Kidney (tissue), 14 donors: ENCODE measurements around the gene SLC25A43. TPM values are rescaled to one million over a fixed set of nuclear protein-coding genes. Genes with fewer than 3 reads are reported as not detected.
A peak's percentile ranks its signal among the peaks of the same experiment; 100 is the strongest.

Source experiments
- DNase-seq, 5 donors: peaks; one replicate each; pipeline ENCODE4 v3.0.0-alpha.2; 2013 to 2020
- FAIRE-seq: peaks from 2 replicates; lab custom pipeline; 2012; peaks lifted over from hg19 to GRCh38; lab: Jason Lieb, UNC
- H3K27ac ChIP-seq, 2 donors: one replicate each; pipeline ENCODE4 v1.7.0; 2013; ENCODE audit warnings: low read depth in 2 of 2, low read length in 2 of 2, inconsistent platforms in 1 of 2
- H3K27me3 ChIP-seq: one replicate; pipeline ENCODE4 v1.7.1; 2013; ENCODE audit warnings: low read length, inconsistent platforms; ENCODE audit not compliant: control insufficient read depth, insufficient read depth
- H3K36me3 ChIP-seq, 3 donors: one replicate each; pipeline versions ENCODE4 v1.7.0 to v1.7.1; 2013; ENCODE audit warnings: low read length in 3 of 3, control low read depth in 1 of 3, inconsistent platforms in 1 of 3; ENCODE audit not compliant: insufficient read depth in 3 of 3, control insufficient read depth in 2 of 3
- H3K4me1 ChIP-seq, 3 donors: one replicate each; pipeline versions ENCODE4 v1.7.0 to v1.7.1; 2013; ENCODE audit warnings: low read length in 3 of 3, inconsistent platforms in 1 of 3, low read depth in 1 of 3; ENCODE audit not compliant: control insufficient read depth in 2 of 3, insufficient read depth in 2 of 3
- H3K4me3 ChIP-seq, 3 donors: one replicate each; pipeline versions ENCODE4 v1.7.0 to v1.8.1; 2013; ENCODE audit warnings: low read length in 3 of 3, control low read depth in 1 of 3, inconsistent platforms in 1 of 3
- H3K9ac ChIP-seq, 3 donors: one replicate each; pipeline versions ENCODE4 v1.7.0 to v1.7.1; 2013; ENCODE audit warnings: low read length in 3 of 3, control low read depth in 1 of 3, inconsistent platforms in 1 of 3
- H3K9me3 ChIP-seq, 3 donors: one replicate each; pipeline versions ENCODE4 v1.7.0 to v1.7.1; 2013; ENCODE audit warnings: low read length in 3 of 3, control low read depth in 1 of 3, inconsistent platforms in 1 of 3; ENCODE audit not compliant: control insufficient read depth in 2 of 3, insufficient read depth in 1 of 3
- intact Hi-C: fragments of 100-400 bp; cut with DNase I; formaldehyde crosslinking; loops from one replicate; pipeline ENCODE4 v1.11.1; 2022
- polyA plus RNA-seq: library from polyadenylated mRNA; stranded (reverse); fragments of 350-450 nt; fragmentation: Illumina TruSeq; extraction: RNeasy Lipid Tissue Mini Kit (QIAGEN cat#74804); gene quantifications from one replicate; pipeline ENCODE4 v1.2.3, GENCODE V29; 2014; ENCODE audit warnings: low read depth, low replicate concordance; ENCODE audit not compliant: insufficient read depth
- total RNA-seq: library from RNA; stranded (reverse); fragmentation: NEBNext Ultra II Directional; extraction: Animal tissue kit (Norgen Biotek cat#: 25700); gene quantifications from one replicate; pipeline ENCODE4 v1.2.1, GENCODE V29; 2021
- TF ChIP-seq, protein P1 (sequence below): IDR thresholded peaks from 3 replicates; pipeline ENCODE4 v1.5.1; 2012; ENCODE audit warnings: mild to moderate bottlenecking, moderate library complexity, borderline replicate concordance; ENCODE audit not compliant: insufficient read depth; ENCODE audit errors: extremely low read depth
- donor health status: control.
- donor health status: control.
- donor health status: control.
- donor health status: control.
- donor health status: control.
- donor health status: DM: yes; HTN: yes; CAD: no.
- donor health status: Normal renal cell carcinoma (clear cell type).

Gene SLC25A43
- total and polyA plus RNA-seq, 2 donors from 2014 or later: 10.1 to 15.5 TPM

GRCh38 chrX:119500061-119500800 lies 101.1 kb downstream of the SLC25A43 start:
- H3K4me1 ChIP-seq: peaks cover 0 to 6% (median 5%) of the 10 kb centered on the region in 3 donors
- no peaks in the 10 kb centered on the region for H3K9me3 ChIP-seq
- H3K36me3 ChIP-seq: no peaks in the 10 kb centered on the region
- no peak overlapping the region for H3K9ac ChIP-seq
- FAIRE-seq (no peak), DNase-seq (no peak)
- TF ChIP-seq, protein P1, sequence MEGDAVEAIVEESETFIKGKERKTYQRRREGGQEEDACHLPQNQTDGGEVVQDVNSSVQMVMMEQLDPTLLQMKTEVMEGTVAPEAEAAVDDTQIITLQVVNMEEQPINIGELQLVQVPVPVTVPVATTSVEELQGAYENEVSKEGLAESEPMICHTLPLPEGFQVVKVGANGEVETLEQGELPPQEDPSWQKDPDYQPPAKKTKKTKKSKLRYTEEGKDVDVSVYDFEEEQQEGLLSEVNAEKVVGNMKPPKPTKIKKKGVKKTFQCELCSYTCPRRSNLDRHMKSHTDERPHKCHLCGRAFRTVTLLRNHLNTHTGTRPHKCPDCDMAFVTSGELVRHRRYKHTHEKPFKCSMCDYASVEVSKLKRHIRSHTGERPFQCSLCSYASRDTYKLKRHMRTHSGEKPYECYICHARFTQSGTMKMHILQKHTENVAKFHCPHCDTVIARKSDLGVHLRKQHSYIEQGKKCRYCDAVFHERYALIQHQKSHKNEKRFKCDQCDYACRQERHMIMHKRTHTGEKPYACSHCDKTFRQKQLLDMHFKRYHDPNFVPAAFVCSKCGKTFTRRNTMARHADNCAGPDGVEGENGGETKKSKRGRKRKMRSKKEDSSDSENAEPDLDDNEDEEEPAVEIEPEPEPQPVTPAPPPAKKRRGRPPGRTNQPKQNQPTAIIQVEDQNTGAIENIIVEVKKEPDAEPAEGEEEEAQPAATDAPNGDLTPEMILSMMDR: no peak
- H3K4me3 ChIP-seq: no peak overlapping the region
- intact Hi-C loops: no loop called here
- H3K27ac ChIP-seq: no peak overlapping the region
- no peaks in the 10 kb centered on the region for H3K27me3 ChIP-seq

GRCh38 chrX:119501511-119502148 lies 102.5 kb downstream of the SLC25A43 start:
- Histone ChIP-seq H3K4me1 (peaks cover 0 to 6% (median 5%) of the 10 kb centered on the region in 3 donors), H3K36me3 (no peaks in the 10 kb centered on the region), H3K27me3 (no peaks in the 10 kb centered on the region), H3K9me3 (no peaks in the 10 kb centered on the region), H3K27ac (no peak overlapping the region), H3K4me3 (no peak overlapping the region), H3K9ac (no peak overlapping the region)
- DNase-seq: no peak
- intact Hi-C loops: no loop called here
- FAIRE-seq: no peak
- TF ChIP-seq, protein P1: no peak

GRCh38 chrX:119502727-119503483 lies 103.8 kb downstream of the SLC25A43 start:
- DNase-seq: no peak
- Histone ChIP-seq H3K4me1 (peaks cover 0 to 6% (median 5%) of the 10 kb centered on the region in 3 donors), H3K36me3 (no peaks in the 10 kb centered on the region), H3K9me3 (no peaks in the 10 kb centered on the region), H3K27ac (peak overlapping the region; percentile 6 to 53), H3K9ac (peak overlapping the region in 1 of 3 donors; percentile 7), H3K27me3 (no peaks in the 10 kb centered on the region), H3K4me3 (no peak overlapping the region)
- intact Hi-C loops: no loop called here
- FAIRE-seq: no peak
- TF ChIP-seq, protein P1: no peak
